PC-9 (cell line): Measurements from ENCODE around the gene TRAPPC12.

Experiments
- EZH2 ChIP-seq: fragments of 200-600 bp; sonication (generic); IDR thresholded peaks from 2 replicates; pipeline ENCODE4 v1.8.0; 2017; ENCODE audit warnings: antibody characterized with exemption, low read depth
- TF ChIP-seq, protein P1 (sequence below): fragments of 200-600 bp; sonication (generic); conservative IDR thresholded peaks from 2 replicates; pipeline ENCODE4 v1.6.1; 2017; ENCODE audit warnings: mixed run types, antibody characterized with exemption, mild to moderate bottlenecking, moderate library complexity

DNA sequence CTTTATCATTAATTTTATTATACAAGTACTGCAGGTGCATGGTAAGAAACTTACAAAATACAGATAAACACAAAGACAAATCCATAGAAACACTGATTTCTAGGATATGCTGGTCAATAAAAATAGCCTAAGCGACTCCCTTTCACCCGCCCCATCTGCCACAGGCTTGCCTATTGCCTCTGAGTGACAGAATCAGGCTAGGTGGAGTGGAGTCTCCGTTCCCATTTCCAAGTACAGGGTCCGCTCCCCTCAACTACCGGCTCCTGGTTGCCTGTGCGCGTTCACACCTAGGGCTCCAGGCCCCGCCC, 201 bp upstream of the TRAPPC12 start:
- TF ChIP-seq, protein P1, sequence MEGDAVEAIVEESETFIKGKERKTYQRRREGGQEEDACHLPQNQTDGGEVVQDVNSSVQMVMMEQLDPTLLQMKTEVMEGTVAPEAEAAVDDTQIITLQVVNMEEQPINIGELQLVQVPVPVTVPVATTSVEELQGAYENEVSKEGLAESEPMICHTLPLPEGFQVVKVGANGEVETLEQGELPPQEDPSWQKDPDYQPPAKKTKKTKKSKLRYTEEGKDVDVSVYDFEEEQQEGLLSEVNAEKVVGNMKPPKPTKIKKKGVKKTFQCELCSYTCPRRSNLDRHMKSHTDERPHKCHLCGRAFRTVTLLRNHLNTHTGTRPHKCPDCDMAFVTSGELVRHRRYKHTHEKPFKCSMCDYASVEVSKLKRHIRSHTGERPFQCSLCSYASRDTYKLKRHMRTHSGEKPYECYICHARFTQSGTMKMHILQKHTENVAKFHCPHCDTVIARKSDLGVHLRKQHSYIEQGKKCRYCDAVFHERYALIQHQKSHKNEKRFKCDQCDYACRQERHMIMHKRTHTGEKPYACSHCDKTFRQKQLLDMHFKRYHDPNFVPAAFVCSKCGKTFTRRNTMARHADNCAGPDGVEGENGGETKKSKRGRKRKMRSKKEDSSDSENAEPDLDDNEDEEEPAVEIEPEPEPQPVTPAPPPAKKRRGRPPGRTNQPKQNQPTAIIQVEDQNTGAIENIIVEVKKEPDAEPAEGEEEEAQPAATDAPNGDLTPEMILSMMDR: no peak
- TF ChIP-seq EZH2: no peak
